ENCODE results near the gene MPP3. TPM values are rescaled to one million over a fixed set of nuclear protein-coding genes. Genes with fewer than 3 reads are reported as not detected.

The MPP3 gene
- total RNA-seq, 1 experiment from 2014 or later: 19.5 TPM

- Histone ChIP-seq H3K9me2 (ENCODE audit: insufficient read depth) (no peaks in the 10 kb centered on the region), H4K20me1 (ENCODE audit: insufficient read depth) (no peaks in the 10 kb centered on the region), H2AFZ (ENCODE audit: low read depth, low read length, poor library complexity, severe bottlenecking) (no peak overlapping the region), H3K36me3 (ENCODE audit: control insufficient read depth in 1 of 2, insufficient read depth in 2 of 2, low read length in 2 of 2) (peaks cover 4 to 24% of the 10 kb centered on the region in 2 experiments; a peak in 3 of 4 replicates), H3K4me2 (ENCODE audit: low read length) (no peak overlapping the region), H3K9me3 (ENCODE audit: control insufficient read depth in 1 of 2, insufficient read depth in 1 of 2, low read depth in 1 of 2, low read length in 2 of 2) (no peaks in the 10 kb centered on the region), H3K27me3 (ENCODE audit: insufficient read depth, low read length) (no peaks in the 10 kb centered on the region), H3K27ac (ENCODE audit: low read depth, low read length) (no peak overlapping the region), H3K4me1 (ENCODE audit: control insufficient read depth in 1 of 2, insufficient read depth in 2 of 2, low read length in 2 of 2) (peaks cover 0 to 9% of the 10 kb centered on the region in 2 experiments; a peak in 1 of 4 replicates), H3K9ac (ENCODE audit: low read length) (no peak overlapping the region), H3K79me2 (ENCODE audit: insufficient read depth, low read length) (no peaks in the 10 kb centered on the region), H3K4me3 (replicated peaks in 1 of 2; ENCODE audit: low read depth in 1 of 2, low read length in 2 of 2) (no peak overlapping the region)
- CTCF ChIA-PET: no interaction called here
- ATAC-seq: no peak
- no peak for DNase-seq (ENCODE audit: low read depth, low spot score)
- no peak for TF ChIP-seq ZBTB33 (IDR thresholded peaks at IDR 0.05; ENCODE audit: extremely low read depth, insufficient replicate concordance, low read length)
- TF ChIP-seq POLR2AphosphoS5 (IDR thresholded peaks at IDR 0.05; ENCODE audit: low read depth, low read length): no peak
- no peak for TF ChIP-seq EZH2 (IDR thresholded peaks at IDR 0.05)
- no peak for TF ChIP-seq TCF7L2 (IDR thresholded peaks at IDR 0.05; ENCODE audit: borderline replicate concordance, extremely low read depth, insufficient read depth, insufficient read length)
- TF ChIP-seq, protein P1, sequence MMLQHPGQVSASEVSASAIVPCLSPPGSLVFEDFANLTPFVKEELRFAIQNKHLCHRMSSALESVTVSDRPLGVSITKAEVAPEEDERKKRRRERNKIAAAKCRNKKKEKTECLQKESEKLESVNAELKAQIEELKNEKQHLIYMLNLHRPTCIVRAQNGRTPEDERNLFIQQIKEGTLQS (IDR thresholded peaks at IDR 0.05): no peak
- TF ChIP-seq, protein P2, sequence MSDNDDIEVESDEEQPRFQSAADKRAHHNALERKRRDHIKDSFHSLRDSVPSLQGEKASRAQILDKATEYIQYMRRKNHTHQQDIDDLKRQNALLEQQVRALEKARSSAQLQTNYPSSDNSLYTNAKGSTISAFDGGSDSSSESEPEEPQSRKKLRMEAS (IDR thresholded peaks at IDR 0.05): no peak
- TF ChIP-seq CEBPB (IDR thresholded peaks at IDR 0.05; ENCODE audit: low read depth): no peak
- no peak for TF ChIP-seq POLR2A (IDR thresholded peaks at IDR 0.05; ENCODE audit: borderline replicate concordance, extremely low read depth, insufficient read depth, insufficient read length)
- TF ChIP-seq SRF (IDR thresholded peaks at IDR 0.05; ENCODE audit: low read depth): no peak
- TF ChIP-seq CBX3 (IDR thresholded peaks at IDR 0.05; ENCODE audit: low read depth): no peak
- no peak for TF ChIP-seq JUND (IDR thresholded peaks at IDR 0.05)
- no peak for TF ChIP-seq SIN3A (IDR thresholded peaks at IDR 0.05; ENCODE audit: low read depth)
- TF ChIP-seq FOSL1 (IDR thresholded peaks at IDR 0.05; ENCODE audit: low read depth): no peak
- TF ChIP-seq REST (IDR thresholded peaks at IDR 0.05; ENCODE audit: low read depth): no peak
- intact Hi-C loops (cut with micrococcal nuclease): no loop called here
- RAD21 ChIA-PET (ENCODE audit: low non-redundant PET in 1 of 2, low total read pairs in 2 of 2, uncharacterized antibody in 2 of 2, unreplicated experiment in 2 of 2): no interaction called here
- POLR2A ChIA-PET: no interaction called here
- no TSS peak for BruUV-seq (replicated peaks)
Measured at GRCh38 chr17:43814714-43815113, 18.2 kb downstream of the MPP3 start.
